Measurements from ENCODE around the gene NUP85. TPM values are rescaled to one million over a fixed set of nuclear protein-coding genes. Genes with fewer than 3 reads are reported as not detected.
"Not testable (repeated sequence)": the region's sequence is repeated elsewhere in the genome, so short reads cannot be mapped to it uniquely, and the experiment has no call there.

The NUP85 gene
- total RNA-seq, 1 experiment from 2014 or later: 164 TPM

GRCh38 chr17:75255954-75256698 lies 50.6 kb downstream of the NUP85 start:
- DNase-seq (ENCODE audit: low read depth, low spot score); H3K27ac ChIP-seq (ENCODE audit: low read depth, low read length); H4K20me1 ChIP-seq (ENCODE audit: insufficient read depth); H2AFZ ChIP-seq (ENCODE audit: low read depth, low read length, poor library complexity, severe bottlenecking); H3K4me3 ChIP-seq (replicated peaks in 1 of 2; ENCODE audit: low read depth in 1 of 2, low read length in 2 of 2); H3K4me2 ChIP-seq (ENCODE audit: low read length); RAD21 ChIA-PET (ENCODE audit: low non-redundant PET in 1 of 2, low total read pairs in 2 of 2, uncharacterized antibody in 2 of 2, unreplicated experiment in 2 of 2); ATAC-seq; H3K9ac ChIP-seq (ENCODE audit: low read length); intact Hi-C loops (cut with micrococcal nuclease); H3K27me3 ChIP-seq (ENCODE audit: insufficient read depth, low read length); H3K9me3 ChIP-seq (ENCODE audit: control insufficient read depth in 1 of 2, insufficient read depth in 1 of 2, low read depth in 1 of 2, low read length in 2 of 2); POLR2A ChIA-PET; CTCF ChIA-PET; BruUV-seq (replicated peaks); H3K36me3 ChIP-seq (ENCODE audit: control insufficient read depth in 1 of 2, insufficient read depth in 2 of 2, low read length in 2 of 2); H3K9me2 ChIP-seq (ENCODE audit: insufficient read depth): not testable (repeated sequence)
- Histone ChIP-seq H3K79me2 (ENCODE audit: insufficient read depth, low read length) (peaks cover 49% of the 10 kb centered on the region), H3K4me1 (ENCODE audit: control insufficient read depth in 1 of 2, insufficient read depth in 2 of 2, low read length in 2 of 2) (peaks cover 9 to 28% of the 10 kb centered on the region in 2 experiments)

- CTCF ChIA-PET; H3K27me3 ChIP-seq (ENCODE audit: insufficient read depth, low read length); RAD21 ChIA-PET (ENCODE audit: low non-redundant PET in 1 of 2, low total read pairs in 2 of 2, uncharacterized antibody in 2 of 2, unreplicated experiment in 2 of 2); H3K27ac ChIP-seq (ENCODE audit: low read depth, low read length); H3K9me3 ChIP-seq (ENCODE audit: control insufficient read depth in 1 of 2, insufficient read depth in 1 of 2, low read depth in 1 of 2, low read length in 2 of 2); DNase-seq (ENCODE audit: low read depth, low spot score); H3K4me2 ChIP-seq (ENCODE audit: low read length); BruUV-seq (replicated peaks); H3K36me3 ChIP-seq (ENCODE audit: control insufficient read depth in 1 of 2, insufficient read depth in 2 of 2, low read length in 2 of 2); intact Hi-C loops (cut with micrococcal nuclease); H3K9ac ChIP-seq (ENCODE audit: low read length); ATAC-seq; H2AFZ ChIP-seq (ENCODE audit: low read depth, low read length, poor library complexity, severe bottlenecking); POLR2A ChIA-PET; H4K20me1 ChIP-seq (ENCODE audit: insufficient read depth); H3K9me2 ChIP-seq (ENCODE audit: insufficient read depth); H3K4me3 ChIP-seq (replicated peaks in 1 of 2; ENCODE audit: low read depth in 1 of 2, low read length in 2 of 2): not testable (repeated sequence)
- peaks cover 9 to 17% of the 10 kb centered on the region in 2 experiments for H3K4me1 ChIP-seq (ENCODE audit: control insufficient read depth in 1 of 2, insufficient read depth in 2 of 2, low read length in 2 of 2)
- peaks cover 47% of the 10 kb centered on the region for H3K79me2 ChIP-seq (ENCODE audit: insufficient read depth, low read length)
These were observed 51.7 kb downstream of the NUP85 start for GRCh38 chr17:75257228-75257627.
